ENCODE measurements around the gene DGKI.

DNA sequence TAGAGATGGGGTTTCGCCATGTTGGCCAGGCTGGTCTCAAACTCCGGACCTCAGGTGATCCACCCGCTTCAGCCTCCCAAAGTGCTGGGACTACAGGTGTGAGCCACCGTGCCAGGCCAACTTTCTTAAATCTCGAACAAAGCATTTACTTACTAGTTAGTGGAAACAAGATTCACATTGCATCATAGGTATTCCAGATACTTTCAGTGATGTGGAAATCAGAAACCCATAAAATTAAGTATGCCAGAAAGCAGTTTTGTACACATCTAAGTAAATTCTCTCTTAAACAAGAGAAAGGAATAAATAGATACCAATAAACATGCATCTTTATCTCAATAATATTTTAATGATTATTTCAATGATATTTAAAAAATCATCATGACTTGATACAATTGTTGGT, 75.5 kb downstream of the DGKI start:
- TF ChIP-seq, protein P1, sequence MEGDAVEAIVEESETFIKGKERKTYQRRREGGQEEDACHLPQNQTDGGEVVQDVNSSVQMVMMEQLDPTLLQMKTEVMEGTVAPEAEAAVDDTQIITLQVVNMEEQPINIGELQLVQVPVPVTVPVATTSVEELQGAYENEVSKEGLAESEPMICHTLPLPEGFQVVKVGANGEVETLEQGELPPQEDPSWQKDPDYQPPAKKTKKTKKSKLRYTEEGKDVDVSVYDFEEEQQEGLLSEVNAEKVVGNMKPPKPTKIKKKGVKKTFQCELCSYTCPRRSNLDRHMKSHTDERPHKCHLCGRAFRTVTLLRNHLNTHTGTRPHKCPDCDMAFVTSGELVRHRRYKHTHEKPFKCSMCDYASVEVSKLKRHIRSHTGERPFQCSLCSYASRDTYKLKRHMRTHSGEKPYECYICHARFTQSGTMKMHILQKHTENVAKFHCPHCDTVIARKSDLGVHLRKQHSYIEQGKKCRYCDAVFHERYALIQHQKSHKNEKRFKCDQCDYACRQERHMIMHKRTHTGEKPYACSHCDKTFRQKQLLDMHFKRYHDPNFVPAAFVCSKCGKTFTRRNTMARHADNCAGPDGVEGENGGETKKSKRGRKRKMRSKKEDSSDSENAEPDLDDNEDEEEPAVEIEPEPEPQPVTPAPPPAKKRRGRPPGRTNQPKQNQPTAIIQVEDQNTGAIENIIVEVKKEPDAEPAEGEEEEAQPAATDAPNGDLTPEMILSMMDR (IDR thresholded peaks at IDR 0.05) = no peak
- TF ChIP-seq POLR2A (IDR thresholded peaks at IDR 0.05) = no peak
